Activated T-helper 9 cell treated with anti-CD3 and anti-CD28 coated beads, Interleukin-2, amount 50 U/mL, for 16 hours (primary cell): ENCODE data around the gene VGLL2.
"Not testable (repeated sequence)": the region's sequence is repeated elsewhere in the genome, so short reads cannot be mapped to it uniquely, and the experiment has no call there.

ENCODE experiments used
- DNase-seq: peaks from one replicate; pipeline ENCODE4 v3.0.0-alpha.2; 2020; ENCODE audit warnings: low read depth

The VGLL2 gene, protein sequence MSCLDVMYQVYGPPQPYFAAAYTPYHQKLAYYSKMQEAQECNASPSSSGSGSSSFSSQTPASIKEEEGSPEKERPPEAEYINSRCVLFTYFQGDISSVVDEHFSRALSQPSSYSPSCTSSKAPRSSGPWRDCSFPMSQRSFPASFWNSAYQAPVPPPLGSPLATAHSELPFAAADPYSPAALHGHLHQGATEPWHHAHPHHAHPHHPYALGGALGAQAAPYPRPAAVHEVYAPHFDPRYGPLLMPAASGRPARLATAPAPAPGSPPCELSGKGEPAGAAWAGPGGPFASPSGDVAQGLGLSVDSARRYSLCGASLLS

DNA sequence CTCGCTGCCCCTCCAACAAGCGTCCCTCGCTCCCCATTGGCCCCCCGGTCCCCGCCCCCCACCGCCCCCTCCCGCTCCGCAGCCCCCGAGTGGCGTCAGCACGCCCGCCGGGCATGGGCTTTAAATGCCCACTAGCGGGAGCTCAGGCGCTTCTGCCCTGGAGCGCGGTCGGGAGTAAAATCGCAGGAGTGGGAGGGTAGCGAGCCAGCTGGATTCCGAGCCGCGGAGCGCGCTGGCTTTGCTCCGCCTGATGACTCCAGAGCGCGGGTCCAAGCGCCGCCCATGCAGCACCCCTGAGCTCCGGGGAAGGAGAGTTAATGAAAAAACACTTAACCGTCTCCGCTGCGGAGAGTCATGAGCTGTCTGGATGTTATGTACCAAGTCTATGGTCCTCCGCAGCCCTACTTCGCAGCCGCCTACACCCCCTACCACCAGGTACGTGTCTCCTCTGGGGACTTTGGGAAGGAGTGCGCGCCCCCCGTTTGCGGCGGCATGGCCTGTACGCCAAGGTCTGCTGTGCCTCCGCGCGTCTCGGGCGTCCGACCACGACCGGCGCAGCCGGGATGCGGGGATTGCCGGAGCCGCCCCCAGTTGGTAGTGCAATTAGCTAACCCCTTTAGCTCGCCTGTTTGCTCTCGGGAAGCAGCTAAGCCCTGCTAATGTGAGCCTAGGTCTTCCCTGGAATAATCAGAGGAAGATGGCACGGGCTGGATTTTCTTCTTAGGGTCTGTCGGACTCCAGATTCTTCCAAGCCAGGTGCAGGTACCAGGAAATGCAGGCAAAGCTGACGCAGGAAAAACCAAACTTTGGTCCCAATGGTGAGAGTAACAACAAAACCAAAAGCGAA, at the start of gene VGLL2:
VGLL2 (plus strand) TSS at position 149 of the 847 bp plus-strand sequence; CDS start at position 355, 206 bp downstream.
- DNase-seq = no peak

GRCh38 chr6:117222861-117223260, 42.5 kb upstream of the VGLL2 start:
- no peak for DNase-seq

- no peak for DNase-seq
These were observed 38.6 kb upstream of the VGLL2 start for GRCh38 chr6:117226778-117227177.

GRCh38 chr6:117227245-117227962, 38.0 kb upstream of the VGLL2 start:
- no peak for DNase-seq

DNA sequence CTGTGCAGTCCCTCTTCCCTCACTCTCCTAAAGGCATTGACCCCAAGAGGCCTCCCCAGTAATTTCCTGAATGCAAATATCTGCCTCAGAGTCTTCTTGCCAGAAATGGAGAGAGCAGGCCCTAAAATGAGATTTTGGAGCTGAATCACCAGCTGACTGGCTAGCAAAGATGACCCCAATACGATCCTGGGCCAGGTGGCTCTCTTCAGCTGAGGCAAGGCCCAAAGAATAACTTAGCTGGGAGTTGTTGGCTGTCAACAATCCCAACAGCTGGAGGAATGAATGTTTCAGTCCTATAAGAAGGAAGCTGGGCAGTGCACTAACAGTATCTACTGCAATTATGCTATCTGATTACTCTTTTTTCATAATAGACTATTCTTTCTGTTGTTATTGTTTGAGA, 37.2 kb upstream of the VGLL2 start:
- no peak for DNase-seq

GRCh38 chr6:117229870-117230269, 35.5 kb upstream of the VGLL2 start:
- DNase-seq = no peak

- no peak for DNase-seq
These were observed 33.9 kb upstream of the VGLL2 start for GRCh38 chr6:117231466-117231865.

- DNase-seq = no peak
These were observed 33.2 kb upstream of the VGLL2 start for GRCh38 chr6:117232196-117232595.

GRCh38 chr6:117233145-117233544, 32.2 kb upstream of the VGLL2 start:
- DNase-seq = no peak

DNA sequence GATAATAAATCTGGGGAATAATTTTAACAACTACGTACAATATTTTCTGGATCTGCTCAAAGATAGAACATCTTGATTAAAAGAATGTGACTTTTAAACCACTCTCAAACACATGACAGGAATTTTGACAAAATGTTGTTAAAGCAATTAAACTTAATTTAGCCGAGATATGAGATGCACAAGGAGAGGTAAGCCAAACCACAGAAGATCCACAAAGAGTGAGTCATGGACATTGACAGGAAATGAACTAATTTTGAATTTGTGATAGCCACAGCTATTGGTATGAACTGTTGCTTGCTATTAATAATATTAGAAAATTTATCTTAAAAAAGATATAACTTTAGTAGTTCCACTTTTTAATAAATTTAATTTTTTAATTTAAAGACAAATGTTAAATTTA, 27.8 kb upstream of the VGLL2 start:
- DNase-seq = no peak

- DNase-seq = not testable (repeated sequence)
These were observed 20.8 kb upstream of the VGLL2 start for GRCh38 chr6:117244571-117244970.

GRCh38 chr6:117244979-117245378, 20.4 kb upstream of the VGLL2 start:
- not testable (repeated sequence) for DNase-seq

DNA sequence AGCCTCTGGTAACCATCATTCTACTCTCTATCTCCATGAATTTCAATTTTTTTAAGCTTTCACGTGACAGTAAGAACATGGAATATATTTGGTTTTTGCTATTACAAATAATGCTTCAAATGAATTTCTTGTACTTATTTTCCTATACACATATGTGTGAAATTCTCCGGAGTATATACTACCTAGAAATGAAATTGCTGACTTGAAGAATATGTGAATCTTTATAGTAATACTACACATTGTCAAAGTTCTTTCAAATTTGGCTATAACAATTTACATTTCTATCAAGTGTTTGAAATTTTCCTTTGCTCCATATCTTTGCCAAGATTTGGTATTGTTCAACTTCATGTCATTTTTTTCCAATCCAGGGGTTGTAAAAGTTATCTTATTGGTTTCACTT, 11.6 kb upstream of the VGLL2 start:
- DNase-seq = no peak

DNA sequence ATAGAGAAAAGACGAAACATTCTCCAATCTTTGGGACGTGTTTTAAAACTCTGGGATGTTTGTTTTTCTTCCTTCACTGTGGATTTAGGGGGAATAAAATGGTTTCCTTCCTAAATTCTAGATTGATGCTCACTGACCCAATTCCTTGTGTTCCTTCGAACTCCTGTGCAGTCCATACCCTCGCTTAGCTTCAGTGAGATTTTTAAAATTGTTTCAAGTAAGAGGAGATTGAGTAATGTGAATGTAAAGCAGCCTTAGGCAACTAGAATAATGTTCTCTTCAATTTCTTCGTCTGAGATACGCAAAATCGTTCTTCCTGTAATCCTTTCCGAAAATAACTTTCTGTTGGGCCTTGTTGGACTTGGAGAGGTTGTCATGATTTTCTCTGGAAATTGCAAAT, 2.6 kb upstream of the VGLL2 start:
- no peak for DNase-seq

- DNase-seq = no peak
These were observed 1.9 kb upstream of the VGLL2 start for GRCh38 chr6:117263353-117263927.

- DNase-seq = no peak
These were observed 1.0 kb upstream of the VGLL2 start for GRCh38 chr6:117264369-117264691.

GRCh38 chr6:117264692-117265409, 507 bp upstream of the VGLL2 start:
- no peak for DNase-seq

GRCh38 chr6:117266257-117267053, 1.1 kb downstream of the VGLL2 start:
- DNase-seq = no peak

DNA sequence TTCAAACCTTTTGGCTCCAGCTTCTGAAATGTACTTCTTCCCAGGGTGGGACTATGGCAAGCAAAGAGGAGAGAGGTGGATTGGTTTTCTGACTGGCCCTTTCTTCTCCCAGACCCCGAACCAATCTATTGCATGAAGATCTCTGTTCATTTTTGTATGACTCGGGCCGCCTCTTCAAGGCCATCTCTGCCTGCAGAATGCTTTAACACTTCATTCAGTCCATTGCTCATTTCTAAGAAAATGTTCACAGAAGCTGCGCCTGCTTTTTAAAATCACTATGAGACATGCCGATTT, 1.6 kb downstream of the VGLL2 start:
- DNase-seq = no peak

GRCh38 chr6:117267766-117268534, 2.6 kb downstream of the VGLL2 start:
- DNase-seq = no peak
